GM12865 (cell line): Measurements from ENCODE around the gene CRELD1.

Experiments used
- DNase-seq: peaks from one replicate; pipeline ENCODE4 v3.0.0; 2010; ENCODE audit warnings: low read depth
- H3K4me3 ChIP-seq: 2 replicates; pipeline ENCODE4 v1.5.1; 2011; ENCODE audit warnings: mild to moderate bottlenecking, low read depth, low read length, control low read depth
- CTCF ChIP-seq: IDR thresholded peaks from 2 replicates; pipeline ENCODE4 v1.5.1; 2011; ENCODE audit warnings: low read length, control low read depth, low read depth, inconsistent platforms; ENCODE audit not compliant: insufficient read depth; ENCODE audit errors: missing control alignments

CRELD1 gene

GRCh38 chr3:9908286-9908685 is 25.3 kb upstream of the CRELD1 start:
- no peak overlapping the region for H3K4me3 ChIP-seq
- no peak for TF ChIP-seq CTCF
- DNase-seq: no peak

DNA sequence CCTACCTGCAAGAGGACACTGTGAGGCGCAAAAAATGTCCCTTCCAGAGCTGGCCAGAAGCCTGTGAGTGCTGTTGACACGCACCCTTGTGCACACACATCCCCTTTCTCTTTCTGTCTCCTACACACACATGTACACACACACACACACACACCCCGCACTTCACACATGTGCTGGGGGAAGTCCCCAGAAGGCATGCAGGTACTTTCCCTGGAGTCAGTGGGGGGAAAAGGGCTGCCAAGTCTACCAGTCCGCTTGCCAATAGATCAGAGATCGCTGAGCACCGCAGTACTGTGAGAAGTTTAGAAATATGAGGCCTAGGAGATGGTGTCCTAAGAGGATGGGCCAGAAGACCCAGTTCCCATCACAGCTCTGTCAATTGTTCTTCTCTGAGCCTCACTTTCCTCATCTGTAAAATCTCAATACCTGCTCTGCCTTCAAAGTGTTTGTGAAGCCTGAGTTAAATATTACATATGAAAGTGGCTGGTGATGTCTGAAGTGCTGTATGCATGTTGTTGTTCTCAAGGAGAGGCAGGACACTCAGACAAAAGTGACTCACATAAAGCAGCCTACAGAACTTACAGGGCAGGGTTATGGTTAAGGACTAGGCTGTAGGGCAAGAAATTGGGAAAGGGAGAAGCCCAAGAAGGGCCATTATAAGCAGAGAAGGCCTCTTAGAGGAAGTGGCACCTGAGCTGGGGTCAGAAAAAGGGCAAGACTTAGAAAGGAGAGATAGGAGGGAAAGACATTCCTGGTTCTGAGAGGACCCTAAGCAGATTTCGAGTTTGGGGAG is 24.2 kb upstream of the CRELD1 start:
- no peak for TF ChIP-seq CTCF
- H3K4me3 ChIP-seq: no peak overlapping the region
- peak; percentile 47 for DNase-seq

DNA sequence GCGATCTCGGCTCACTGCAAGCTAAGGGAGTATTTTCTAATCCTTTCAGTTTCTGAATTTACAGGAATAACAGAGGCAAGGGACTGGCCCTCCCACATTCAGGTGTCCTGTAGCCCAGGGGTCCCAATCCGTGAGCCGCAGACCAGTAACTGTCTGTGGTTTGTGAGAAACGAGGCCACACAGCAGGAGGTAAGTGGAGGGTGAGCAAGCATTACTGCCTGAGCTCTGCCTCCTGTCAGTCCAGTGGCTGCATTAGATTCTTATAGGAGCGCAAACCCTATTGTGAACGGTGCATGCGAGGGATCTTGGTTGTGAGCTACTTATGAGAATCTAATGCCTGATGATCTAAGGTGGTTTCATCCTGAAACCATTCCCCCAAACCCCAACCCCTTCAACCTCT is 21.8 kb upstream of the CRELD1 start:
- TF ChIP-seq CTCF: no peak
- DNase-seq: no peak
- H3K4me3 ChIP-seq: no peak overlapping the region

- no peak for TF ChIP-seq CTCF
- H3K4me3 ChIP-seq: no peak overlapping the region
- DNase-seq: no peak
Observed at GRCh38 chr3:9912294-9912935, 21.2 kb upstream of the CRELD1 start.

DNA sequence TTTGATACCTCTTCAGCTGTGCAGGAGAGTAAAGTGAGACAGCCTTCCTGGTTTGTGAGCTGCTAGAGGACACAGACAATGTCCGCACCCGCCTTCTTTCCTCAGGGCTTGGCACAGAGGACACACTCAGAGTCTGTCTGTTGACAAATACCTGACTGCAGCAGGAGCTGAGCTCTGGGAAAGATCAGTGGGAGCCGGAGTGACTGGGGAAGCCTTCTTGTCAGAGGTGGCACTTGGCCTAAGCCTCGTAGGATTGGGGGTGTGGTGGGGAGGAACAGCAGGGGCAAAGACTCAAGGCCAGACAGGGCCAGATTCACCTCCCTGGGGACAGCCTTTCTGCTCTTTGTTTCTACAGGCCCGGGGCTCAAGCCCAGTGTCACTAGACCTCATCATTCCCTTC is 20.0 kb upstream of the CRELD1 start:
- no peak for DNase-seq
- no peak overlapping the region for H3K4me3 ChIP-seq
- TF ChIP-seq CTCF: no peak

DNA sequence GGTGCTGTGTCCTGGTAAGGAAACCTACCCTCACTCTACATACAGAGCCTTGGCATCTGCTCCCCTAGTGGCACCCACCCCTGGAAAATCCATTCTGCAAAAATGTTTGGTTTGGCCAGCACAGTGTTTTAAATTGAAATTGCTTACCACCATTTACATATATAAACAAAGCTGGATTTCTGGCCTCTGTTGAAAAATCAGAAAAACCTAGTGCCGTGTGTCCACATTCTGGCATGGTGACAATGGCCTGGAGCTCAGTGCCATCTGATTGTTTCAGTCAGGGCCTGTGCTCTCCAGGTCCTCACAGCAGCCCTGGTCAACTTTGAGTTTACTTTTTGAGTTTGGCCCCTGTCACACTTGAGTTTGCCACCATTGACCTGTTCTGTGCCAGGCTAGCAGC is 19.6 kb upstream of the CRELD1 start:
- TF ChIP-seq CTCF: no peak

GRCh38 chr3:9914559-9915253 is 18.9 kb upstream of the CRELD1 start:
- no peak for TF ChIP-seq CTCF
- peak; percentile 38 for DNase-seq
- H3K4me3 ChIP-seq: peak overlapping the region; percentile 39

More for the DNA sequence above, 19.6 kb upstream of the CRELD1 start:
- DNase-seq: no peak
- H3K4me3 ChIP-seq: no peak overlapping the region
